NCI-H2107 treated with DMSO at 0.1 percent for 48 hours (cell line): ENCODE results near the gene FAM114A2.
"Not testable (repeated sequence)": the region's sequence is repeated elsewhere in the genome, so short reads cannot be mapped to it uniquely, and the experiment has no call there.

Source experiments
- DNase-seq: peaks from one replicate; lab custom pipeline; 2025; ENCODE audit not compliant: unreplicated experiment; lab: John Stamatoyannopoulos, UW

The FAM114A2 gene

DNA sequence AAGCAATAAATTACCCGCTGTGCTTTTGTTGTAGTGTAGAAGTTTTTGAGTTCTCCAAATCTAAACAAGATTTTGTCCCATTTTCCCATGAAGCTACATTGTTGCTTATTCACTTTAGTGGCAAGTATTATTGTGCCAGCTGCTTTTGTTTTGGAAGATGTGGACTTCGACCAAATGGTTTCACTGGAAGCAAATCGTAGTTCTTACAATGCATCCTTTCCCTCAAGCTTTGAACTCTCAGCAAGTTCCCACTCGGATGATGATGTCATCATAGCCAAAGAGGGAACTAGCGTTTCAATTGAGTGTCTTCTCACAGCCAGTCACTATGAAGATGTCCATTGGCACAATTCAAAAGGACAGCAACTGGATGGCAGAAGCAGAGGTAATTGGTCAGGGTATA lies 10.9 kb upstream of the FAM114A2 start:
- no peak for DNase-seq

DNA sequence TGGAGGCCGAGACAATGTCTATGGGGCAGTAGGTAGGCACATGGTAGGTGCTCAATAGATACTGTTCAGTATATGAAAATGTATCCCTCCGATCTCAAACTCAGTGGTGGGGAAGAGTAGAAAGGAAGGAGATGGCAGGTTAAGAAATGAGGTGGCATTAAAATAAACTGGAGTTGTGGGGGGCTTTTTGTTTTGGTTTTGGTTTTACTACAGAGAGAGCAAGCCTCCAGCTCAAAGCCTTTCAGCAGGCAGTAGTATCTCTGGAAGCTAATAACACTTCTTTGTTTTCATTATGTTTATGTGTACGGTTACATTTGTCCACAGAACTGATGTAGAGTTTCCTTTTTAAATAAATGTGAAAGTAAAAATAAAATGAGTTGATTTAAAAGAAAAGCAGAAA lies 8.6 kb upstream of the FAM114A2 start:
- no peak for DNase-seq

DNA sequence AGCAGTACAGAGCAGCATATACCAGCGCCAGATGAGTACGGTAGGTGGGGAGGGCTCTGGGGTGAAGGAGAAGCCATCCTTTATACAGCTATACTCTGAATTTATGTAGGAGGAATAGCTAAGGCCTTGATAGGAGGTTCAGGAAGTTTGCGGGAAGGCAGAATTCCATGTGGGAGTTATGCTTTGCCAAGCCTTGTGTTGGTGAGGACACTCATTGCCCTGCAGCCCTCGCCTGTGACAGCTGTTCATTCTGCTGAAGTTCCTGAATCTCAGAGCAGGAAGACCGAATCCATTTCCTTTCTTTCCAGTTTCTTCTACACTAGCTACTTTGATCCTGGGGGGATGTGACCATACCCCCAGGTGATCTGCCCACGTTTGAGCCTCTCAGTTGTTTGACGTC lies 7.8 kb upstream of the FAM114A2 start:
- no peak for DNase-seq

DNA sequence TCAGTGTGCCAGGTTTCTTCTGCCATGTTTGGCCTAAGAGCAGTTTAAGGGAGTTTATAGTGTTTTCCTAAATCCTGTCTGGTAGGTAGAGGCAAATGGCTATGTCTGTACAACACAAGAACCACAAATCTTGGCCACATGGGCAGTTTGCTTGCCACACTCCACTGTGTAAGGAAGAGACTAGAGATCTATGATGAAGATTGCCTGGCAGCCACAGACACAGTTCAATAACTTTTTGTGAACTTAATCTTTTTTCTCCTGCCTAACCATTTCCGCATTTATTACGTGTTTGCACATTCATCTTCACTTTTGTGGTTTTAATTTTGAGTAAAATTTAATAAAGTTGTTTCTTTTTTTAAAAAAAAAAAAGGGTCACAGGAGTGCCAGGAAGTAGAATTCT lies 5.9 kb upstream of the FAM114A2 start:
- DNase-seq: no peak

DNA sequence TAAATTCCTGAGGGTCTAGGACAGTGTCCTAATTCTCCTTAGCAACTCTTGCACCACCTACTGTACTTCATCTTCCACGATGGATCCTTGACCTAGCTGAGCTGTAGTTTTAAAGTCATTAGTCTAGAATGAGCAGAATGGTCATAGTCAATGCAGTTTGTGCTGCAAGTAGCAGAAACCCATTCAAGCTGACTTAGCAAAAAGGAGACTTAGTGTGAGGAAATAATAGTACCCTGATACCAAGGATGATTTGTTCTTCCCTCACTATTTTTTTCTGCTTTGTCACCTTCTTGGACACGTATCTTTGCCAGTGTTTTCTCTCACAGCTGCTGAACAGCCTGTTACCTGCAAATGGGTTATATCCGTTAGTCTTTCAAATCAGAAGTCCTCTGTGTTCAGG lies 5.4 kb upstream of the FAM114A2 start:
- DNase-seq: no peak

DNA sequence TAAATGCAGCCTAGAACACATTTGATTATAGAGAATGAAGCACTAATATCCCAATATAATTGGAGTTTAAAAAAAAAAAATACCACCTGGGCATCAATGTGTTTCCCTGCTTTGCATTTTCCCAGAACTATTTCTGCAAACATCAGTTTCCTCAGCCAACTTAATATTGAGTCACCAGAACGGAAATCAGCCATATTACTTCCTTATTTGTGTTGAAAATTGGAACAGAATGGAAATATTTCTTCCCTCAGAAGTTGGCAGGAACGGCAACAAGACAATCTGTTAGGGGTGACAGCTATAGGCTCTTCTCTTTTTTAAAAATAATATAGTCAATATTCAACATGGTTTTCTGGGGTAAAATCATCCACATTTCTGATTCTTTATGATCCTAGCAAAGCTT lies 4.1 kb upstream of the FAM114A2 start:
- no peak for DNase-seq

DNA sequence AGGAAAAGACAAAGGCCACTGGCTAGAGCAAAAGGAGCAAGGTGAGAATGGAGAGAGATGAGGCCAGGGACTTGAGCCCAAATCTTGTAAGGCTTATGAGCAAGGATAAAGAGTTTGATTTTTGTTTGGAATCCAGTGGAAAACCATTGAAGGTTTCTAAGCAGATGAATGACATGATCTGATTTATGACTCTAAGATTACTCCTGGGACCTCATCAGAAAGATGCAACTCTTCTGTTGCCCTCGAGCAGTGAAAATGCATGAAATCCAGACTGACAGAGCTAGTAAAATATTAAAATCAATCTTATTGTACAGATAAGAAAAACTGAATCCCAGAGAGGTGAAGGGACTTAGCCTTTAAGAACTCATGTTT lies 734 bp upstream of the FAM114A2 start:
- no peak for DNase-seq

DNA sequence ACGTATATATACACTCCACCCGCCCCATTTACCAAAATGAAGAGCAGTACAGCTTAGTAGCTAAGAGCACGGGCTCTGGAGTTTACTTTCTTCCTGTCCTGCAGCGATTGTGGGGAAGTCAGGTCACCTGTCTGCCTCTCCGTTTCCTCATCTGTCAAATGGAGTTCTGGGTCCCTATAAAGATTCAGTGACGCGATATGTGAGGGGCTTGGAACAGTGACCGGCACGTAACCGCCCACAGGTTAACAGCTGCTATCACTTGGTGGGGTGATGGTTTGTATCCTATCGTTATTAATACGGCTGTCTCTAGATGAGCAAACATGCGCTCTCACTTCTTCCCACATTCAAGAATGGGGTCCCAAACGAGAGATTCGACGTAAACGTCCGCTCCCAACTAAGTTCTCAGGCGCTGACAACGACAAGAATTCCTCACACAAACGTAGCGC lies 426 bp downstream of the FAM114A2 start:
- no peak for DNase-seq

DNA sequence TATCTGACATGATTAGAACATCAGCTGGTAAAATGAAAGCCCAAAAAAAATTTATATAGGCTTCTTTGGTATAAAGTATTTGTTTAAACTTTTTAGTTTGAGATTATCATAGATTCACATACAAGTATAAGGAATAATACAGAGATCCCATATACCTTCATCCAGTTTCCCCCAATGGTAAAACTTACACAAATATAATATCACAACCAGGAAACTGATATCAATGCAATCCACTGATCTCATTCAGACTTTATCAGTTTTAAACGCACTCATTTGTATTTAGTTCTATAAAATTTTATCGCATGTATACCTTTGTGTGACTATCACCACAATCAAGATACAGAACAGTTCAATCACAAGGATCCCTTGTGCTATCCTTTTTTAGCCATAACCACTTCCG lies 3.8 kb downstream of the FAM114A2 start:
- DNase-seq: no peak

DNA sequence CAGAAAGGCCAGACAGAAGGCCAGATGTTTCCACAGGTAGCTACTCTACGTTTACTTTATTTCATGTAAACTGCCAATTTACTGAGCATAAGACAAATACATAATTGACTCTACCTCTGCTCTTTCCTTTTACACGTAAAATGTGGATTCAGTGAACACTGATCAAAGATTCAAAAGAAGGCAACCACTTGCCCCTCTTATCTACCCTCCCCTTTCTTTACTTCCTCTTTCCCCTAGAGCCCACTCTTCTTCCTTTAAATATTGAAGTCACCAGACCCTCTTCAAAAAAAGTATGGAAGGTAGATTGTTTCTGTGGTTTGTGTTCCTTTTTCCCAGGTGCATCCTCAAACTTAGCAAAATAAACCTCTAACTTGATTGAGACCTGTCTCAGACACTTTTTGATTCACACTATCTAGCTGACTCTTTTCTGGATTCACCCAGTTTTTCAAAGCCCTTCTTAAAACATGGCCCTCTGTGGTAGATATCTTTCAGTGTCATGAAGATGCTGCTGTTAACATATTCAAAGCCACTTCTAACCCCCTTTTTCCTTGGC lies 6.7 kb downstream of the FAM114A2 start:
- DNase-seq: no peak

DNA sequence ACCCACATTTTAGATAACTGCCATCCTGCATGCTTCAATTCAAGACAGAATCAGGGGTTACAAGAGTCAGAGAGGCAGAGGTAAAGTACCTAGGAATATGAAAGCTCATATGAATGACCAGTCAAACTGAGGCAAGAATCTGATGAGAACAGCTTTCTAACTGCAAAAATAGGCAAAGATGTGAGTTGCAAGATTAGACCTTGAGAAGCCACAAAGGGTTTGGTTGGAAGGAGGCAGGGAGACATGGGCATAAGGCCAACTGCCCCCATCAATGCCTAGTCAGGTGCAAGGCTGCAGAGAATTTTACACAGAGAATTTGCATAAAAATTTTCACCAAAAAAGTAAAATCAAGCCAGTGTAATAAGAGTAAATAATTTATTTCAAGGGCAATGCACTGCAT lies 12.8 kb downstream of the FAM114A2 start:
- DNase-seq: no peak

DNA sequence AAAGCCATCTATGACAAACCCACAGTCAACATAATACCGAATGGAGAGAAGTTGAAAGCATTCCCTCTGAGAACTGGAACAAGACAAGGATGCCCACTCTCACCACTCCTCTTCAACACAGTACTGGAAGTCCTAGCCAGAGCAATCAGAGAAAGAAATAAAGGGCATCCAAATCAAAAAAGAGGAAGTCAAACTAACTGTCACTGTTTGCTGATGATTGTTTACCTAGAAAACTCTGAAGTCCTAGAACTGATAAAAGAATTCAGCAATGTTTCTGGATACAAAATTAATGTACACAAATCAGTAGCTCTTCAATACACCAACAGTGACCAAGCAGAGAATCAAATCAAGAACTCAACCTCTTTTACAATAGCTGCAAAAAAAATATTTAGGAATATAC lies 19.8 kb downstream of the FAM114A2 start:
- DNase-seq: not testable (repeated sequence)

DNA sequence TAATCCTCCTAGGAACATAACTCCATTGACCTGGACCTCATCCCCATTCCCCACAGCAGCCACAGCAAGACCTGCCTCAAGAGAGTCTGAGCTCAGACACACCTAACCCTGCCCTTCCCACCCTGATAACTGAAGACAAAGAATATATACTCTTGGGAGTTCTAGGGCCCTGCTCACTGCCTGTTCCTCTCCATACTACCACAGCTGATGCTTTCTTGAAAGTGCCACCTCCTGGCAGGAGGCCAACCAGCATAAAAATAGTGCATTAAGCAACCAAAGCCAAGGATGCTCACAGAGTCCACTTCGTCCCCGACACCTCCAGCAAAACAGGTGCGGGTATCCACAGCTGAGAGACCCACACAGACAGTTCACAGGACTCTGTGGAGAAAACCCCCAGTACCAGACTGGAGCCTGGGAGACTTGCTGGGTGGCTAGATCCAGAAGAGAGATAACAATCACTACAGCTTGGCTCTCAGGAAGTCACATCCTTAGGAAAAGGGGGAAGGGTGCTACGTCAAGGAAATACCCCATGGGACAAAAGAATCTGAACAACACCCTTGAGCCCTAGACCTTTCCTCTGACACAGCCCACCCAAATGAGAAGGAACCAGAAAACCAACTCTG lies 23.5 kb downstream of the FAM114A2 start:
- no peak for DNase-seq

DNA sequence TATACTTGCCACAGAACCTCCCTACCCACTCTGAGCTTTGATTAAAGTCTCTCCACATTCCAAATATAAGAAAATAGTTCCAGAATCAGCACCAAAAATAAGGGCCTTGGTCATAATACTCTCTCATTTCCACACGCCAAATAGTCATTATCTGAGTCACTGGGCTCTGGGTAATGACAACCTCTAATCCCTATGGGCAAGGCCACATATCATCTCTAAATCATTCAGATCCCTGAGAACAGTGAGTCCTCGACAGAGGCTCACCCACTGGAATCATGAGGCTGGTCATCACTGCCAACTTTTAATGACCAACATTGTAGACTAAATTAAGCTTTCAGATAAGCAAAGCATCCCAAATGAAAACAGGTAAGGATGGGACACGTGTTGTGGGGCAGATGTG lies 28.1 kb downstream of the FAM114A2 start:
- DNase-seq: no peak

DNA sequence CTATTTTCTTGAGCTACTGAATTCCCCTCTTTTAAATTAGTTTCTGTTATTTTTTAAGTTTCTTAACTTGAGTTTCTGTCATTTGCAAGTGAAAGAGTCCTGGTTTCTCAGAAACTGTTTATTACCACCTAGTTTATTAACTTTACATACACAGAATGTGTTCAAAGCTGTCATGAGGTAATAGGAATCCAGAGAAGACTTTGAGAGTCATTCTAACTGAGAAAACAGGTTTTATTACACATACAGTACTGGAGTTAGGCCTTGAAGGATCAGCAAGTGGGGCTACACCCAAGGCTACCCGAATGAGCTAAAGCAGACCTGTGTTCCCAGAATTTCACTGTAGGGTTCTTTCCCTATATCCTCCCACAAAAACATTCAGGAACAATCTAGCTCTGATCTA lies 33.1 kb downstream of the FAM114A2 start:
- no peak for DNase-seq

DNA sequence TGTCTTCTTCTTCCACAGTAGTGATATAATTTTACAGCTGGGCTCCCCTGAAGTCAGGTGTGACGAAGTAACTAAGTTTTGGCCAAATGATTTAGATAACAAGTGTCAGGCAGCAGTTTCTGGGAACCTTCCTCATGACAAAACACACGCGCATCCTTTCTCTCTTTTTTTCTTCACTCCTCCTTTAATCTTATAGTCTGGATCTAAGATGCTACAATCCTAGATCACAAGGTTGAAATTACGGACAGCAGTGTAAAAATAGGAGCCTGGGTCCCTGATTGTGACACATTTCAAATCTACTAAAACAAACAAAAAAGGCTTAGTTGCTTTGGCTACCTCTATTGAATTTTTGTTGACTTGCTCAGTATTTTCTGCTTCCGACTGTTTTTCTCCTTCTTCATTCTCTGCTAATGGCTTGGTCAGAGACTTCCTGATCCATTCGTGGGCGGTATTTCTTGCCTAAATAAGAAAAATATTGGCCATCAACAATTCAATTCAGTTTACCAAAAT lies 36.1 kb downstream of the FAM114A2 start:
- no peak for DNase-seq

DNA sequence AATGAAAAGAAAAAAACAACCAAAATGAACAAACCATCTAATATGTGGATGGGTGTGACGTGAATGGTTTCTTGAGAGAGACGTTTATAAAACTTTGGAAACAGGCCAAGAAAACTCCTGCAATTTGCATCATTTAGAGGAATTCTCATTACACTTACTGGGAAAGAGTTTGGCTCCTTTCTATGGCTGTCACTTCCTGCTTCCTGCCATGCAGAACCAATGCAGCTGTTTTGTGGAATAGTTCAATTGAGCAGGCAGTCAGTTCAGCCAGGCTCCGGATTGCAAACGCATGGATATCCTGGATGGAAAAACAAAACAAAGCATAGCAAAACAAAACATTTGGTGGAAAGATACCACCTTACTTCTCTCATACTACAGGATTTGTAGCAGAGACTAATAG lies 36.6 kb downstream of the FAM114A2 start:
- no peak for DNase-seq

DNA sequence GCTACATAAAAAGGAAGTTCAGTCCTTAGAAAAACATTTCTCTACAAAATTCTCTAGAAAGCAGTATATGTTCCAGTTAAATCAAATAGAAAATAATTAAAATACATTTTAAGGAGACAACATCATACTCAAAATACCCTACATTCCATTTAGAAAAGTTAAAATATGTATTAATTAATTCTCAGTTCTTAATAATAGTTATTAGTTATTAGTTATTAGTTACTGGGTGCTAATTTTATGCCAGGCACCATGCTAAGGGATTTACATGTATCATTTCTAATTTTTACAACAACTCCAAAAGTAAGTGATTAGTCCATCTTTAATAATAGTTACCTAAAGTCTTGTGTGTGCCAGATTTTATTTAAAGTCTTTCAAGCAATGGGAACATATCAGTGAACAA lies 38.0 kb downstream of the FAM114A2 start:
- no peak for DNase-seq

DNA sequence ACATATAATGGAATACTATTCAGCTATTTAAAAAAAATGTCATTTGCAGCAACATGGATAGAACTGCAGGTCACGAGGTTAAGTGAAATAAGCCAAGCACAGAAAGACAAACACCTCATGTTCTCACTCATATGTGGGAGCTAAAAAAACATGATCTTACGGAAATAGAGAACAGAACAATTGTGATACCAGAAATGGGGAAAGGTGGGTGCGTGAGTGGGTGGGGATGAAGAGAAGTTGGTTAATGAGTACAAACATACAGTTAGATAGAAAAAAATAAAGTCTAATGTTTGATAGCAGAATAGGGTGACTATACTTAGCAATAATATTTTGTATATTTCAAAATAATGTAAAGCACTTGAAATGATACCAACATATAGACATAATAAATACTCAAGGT lies 38.7 kb downstream of the FAM114A2 start:
- DNase-seq: no peak

DNA sequence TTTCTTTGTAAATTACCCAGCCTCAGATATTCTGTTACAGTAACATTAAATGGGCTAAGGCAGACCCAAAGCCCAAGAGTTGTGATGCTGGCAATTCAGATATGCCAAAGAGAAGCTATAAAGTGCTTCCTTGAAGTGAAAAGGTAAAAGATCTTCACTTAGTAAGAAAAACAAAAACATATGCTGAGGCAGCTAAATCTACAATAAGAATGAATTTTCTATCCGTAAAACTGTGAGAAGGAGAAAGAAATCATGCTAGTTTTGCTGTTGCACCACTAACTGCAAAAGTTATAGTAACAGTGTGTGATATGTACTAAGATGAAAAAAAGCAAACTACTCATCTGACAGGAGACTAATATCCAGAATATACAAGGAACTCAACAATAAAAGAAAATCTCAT lies 39.9 kb downstream of the FAM114A2 start:
- DNase-seq: no peak

DNA sequence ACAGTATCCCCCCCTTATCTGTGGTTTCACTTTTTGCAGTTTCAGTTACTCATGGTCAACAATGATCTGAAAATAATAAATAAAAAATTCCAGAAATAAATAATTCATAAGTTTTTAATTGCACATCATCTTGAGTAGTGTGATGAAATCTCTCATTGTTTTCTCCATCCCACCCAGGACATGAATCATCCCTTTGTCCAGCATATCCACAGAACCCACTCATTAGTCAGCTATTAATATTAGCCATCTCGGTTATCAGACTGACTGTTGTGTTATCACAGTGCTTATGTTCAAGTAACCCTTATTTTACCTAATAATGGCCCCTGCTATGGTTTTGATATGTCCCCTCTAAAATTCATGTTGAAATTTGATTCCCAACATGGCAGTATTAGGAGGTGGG lies 40.7 kb downstream of the FAM114A2 start:
- no peak for DNase-seq

DNA sequence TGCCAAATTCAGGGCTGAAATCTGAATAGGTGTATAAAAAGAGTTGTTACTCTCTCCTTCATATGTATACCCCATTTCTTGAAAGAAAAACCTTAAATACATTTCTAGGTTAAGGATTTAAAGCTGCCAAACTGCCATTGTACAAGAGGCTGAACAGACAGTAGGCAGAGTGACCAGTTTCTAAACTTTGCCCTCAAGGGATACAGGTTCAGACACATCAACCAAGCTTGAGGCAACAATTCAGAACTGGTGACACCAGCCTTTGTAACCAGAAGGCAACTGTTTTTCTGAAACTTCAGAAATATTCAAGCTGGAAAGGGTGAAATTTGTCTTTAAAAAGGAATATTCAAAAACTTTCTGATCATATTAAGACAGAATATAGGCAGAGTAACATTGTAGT lies 47.5 kb downstream of the FAM114A2 start:
- no peak for DNase-seq

DNA sequence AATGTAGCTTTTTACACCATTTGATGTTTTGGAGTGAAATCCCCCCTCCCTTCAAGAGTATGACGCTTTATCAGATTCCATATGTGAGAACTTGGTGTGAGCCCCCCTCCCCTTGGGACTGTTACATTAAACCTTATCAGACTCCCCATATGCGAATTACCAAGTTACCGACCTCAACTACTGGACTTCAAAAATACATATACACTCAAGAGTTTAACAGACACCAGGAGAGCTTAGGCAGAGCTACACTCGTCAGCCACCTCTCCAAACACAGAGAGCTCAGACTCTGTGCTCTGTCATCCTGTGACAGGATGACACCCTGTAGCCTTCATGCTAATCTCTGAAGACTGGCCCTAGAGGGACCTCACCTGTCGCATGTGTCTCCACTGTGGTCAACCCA lies 50.2 kb downstream of the FAM114A2 start:
- DNase-seq: no peak
